HepG2 (cell line): Measurements from ENCODE around the gene LRP10. TPM values are rescaled to one million over a fixed set of nuclear protein-coding genes. Genes with fewer than 3 reads are reported as not detected.

Experiments
- CREB3 ChIP-seq: sonication (generic); formaldehyde crosslinking; IDR thresholded peaks from 2 replicates; pipeline ENCODE4 v1.5.0; 2020; ENCODE audit warnings: missing genetic modification reagents
- FOXM1 ChIP-seq: sonication (generic); formaldehyde crosslinking; IDR thresholded peaks from 2 replicates; pipeline ENCODE4 v1.5.0; 2020; ENCODE audit warnings: missing genetic modification reagents
- HOXD1 ChIP-seq: sonication (generic); formaldehyde crosslinking; IDR thresholded peaks from 2 replicates; pipeline ENCODE4 v1.5.0; 2020; ENCODE audit warnings: missing genetic modification reagents
- MAF1 ChIP-seq: sonication (generic); formaldehyde crosslinking; IDR thresholded peaks from 2 replicates; pipeline ENCODE4 v1.5.0; 2020; ENCODE audit warnings: missing genetic modification reagents, borderline replicate concordance
- NFKB2 ChIP-seq: sonication (generic); formaldehyde crosslinking; IDR thresholded peaks from 2 replicates; pipeline ENCODE4 v1.4.0; 2020; ENCODE audit warnings: missing genetic modification reagents, borderline replicate concordance
- PRDM15 ChIP-seq: sonication (generic); formaldehyde crosslinking; IDR thresholded peaks from 2 replicates; pipeline ENCODE4 v1.4.0; 2020; ENCODE audit warnings: missing genetic modification reagents
- SMAD9 ChIP-seq: sonication (generic); formaldehyde crosslinking; IDR thresholded peaks from 2 replicates; pipeline ENCODE4 v1.5.1; 2020; ENCODE audit warnings: mild to moderate bottlenecking, missing genetic modification reagents
- ZBTB38 ChIP-seq: sonication (generic); formaldehyde crosslinking; IDR thresholded peaks from 2 replicates; pipeline ENCODE4 v1.5.1; 2020; ENCODE audit warnings: mild to moderate bottlenecking, missing genetic modification reagents
- ZBTB43 ChIP-seq: sonication (generic); formaldehyde crosslinking; conservative IDR thresholded peaks from 2 replicates; pipeline ENCODE4 v1.4.0; 2020; ENCODE audit warnings: missing genetic modification reagents
- ZC3H4 ChIP-seq: sonication (generic); formaldehyde crosslinking; IDR thresholded peaks from 2 replicates; pipeline ENCODE4 v1.4.0; 2020; ENCODE audit warnings: missing genetic modification reagents, borderline replicate concordance
- ZNF367 ChIP-seq: sonication (generic); formaldehyde crosslinking; IDR thresholded peaks from 2 replicates; pipeline ENCODE4 v1.4.0; 2020; ENCODE audit warnings: missing genetic modification reagents, borderline replicate concordance
- ZNF460 ChIP-seq: sonication (generic); formaldehyde crosslinking; IDR thresholded peaks from 2 replicates; pipeline ENCODE4 v1.5.1; 2020; ENCODE audit warnings: missing genetic modification reagents, mild to moderate bottlenecking, borderline replicate concordance
- ZNF703 ChIP-seq: sonication (generic); formaldehyde crosslinking; IDR thresholded peaks from 2 replicates; pipeline ENCODE4 v1.5.1; 2020; ENCODE audit warnings: missing genetic modification reagents, mild to moderate bottlenecking, moderate library complexity, borderline replicate concordance
- ZNF850 ChIP-seq: sonication (generic); formaldehyde crosslinking; conservative IDR thresholded peaks from 2 replicates; pipeline ENCODE4 v1.9.0; 2021; ENCODE audit warnings: mild to moderate bottlenecking, missing genetic modification reagents
- polyA plus RNA-seq, 8 experiments: library from polyadenylated mRNA; depleted of rRNA in 3 of 8; stranded (reverse) in 7 of 8; unstranded in 1 of 8; fragments of >200 nt; fragmentation: Illumina TruSeq in 4 of 8; extraction: Trizol in 4 of 8; gene quantifications; 2 replicates each; pipeline versions ENCODE4 v1.2.1 to v1.2.3, GENCODE V29; 2011 to 2016; ENCODE audit warnings: low read depth in 4 of 8, missing spikeins in 1 of 8, mixed read lengths in 1 of 8; ENCODE audit not compliant: insufficient read depth in 1 of 8
- total RNA-seq, 5 experiments: library from RNA; depleted of rRNA; stranded (reverse); fragments of >200 nt; fragmentation: Illumina TruSeq; extraction: Trizol; gene quantifications; 2 replicates each; pipeline ENCODE4 v1.2.3, GENCODE V29; 2016; ENCODE audit warnings: low read depth in 1 of 5
- TF ChIP-seq, protein P1 (sequence below): sonication (generic); formaldehyde crosslinking; IDR thresholded peaks from 2 replicates; pipeline ENCODE4 v1.4.0; 2020; ENCODE audit warnings: low read depth, missing genetic modification reagents
- TF ChIP-seq, protein P2 (sequence below): sonication (generic); formaldehyde crosslinking; IDR thresholded peaks from 2 replicates; pipeline ENCODE4 v1.5.0; 2020; ENCODE audit warnings: missing genetic modification reagents, mild to moderate bottlenecking, borderline replicate concordance

The LRP10 gene
- total and polyA plus RNA-seq, 2 of the 13 experiments (the other 11 are each of a cell fraction or from before 2014, with no cell fraction given), result 16.9 to 45.2 TPM

DNA sequence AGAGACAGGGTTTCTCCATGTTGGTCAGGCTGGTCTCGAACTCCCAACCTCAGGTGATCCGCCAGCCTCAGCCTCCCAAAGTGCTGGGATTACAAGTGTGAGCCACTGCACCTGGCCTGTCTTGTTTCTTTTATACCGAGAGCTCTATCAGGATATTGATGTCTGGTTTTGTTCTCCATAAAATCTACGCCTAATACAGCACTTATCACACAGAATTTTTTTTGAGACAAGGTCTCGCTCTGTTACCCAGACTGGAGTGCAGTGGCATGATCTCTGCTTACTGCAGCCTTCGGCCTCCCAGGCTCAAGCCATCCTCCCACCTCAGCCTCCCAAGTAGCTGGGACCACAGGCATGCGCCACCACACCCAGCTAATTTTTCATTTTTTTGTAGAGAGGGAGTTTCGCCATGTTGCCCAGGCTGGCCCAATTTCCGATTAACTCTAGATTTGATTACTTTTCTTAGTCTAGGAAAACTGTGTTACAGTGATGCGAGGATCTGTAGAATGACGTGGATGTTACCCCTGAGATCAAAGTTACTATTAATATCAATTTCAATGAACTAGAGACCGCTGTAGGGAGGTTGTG is 42.4 kb upstream of the LRP10 start (continued):
- TF ChIP-seq PRDM15 (CRISPR knock-in tag) (0 out of 2 replicates have a peak, but pooled peaks have one; percentile 36), CREB3 (CRISPR knock-in tag) (peak; percentile 69; the same call in 1 of the 2 replicates), SMAD9 (CRISPR knock-in tag) (peak; percentile 87), FOXM1 (CRISPR knock-in tag) (0 out of 2 replicates have a peak, but pooled peaks have one; percentile 47), ZBTB43 (CRISPR knock-in tag) (peak; percentile 28), ZBTB38 (CRISPR knock-in tag) (peak; percentile 55; the same call in 1 of the 2 replicates), ZNF850 (0 out of 2 replicates have a peak, but pooled peaks have one; percentile 74), MAF1 (CRISPR knock-in tag) (0 out of 2 replicates have a peak, but pooled peaks have one; percentile 15), ZC3H4 (CRISPR knock-in tag) (peak; percentile 75; the same call in 1 of the 2 replicates), ZNF460 (peak; percentile 96), NFKB2 (CRISPR knock-in tag) (0 out of 2 replicates have a peak, but pooled peaks have one; percentile 36), ZNF703 (CRISPR knock-in tag) (peak; percentile 13; the same call in 1 of the 2 replicates), HOXD1 (CRISPR knock-in tag) (0 out of 2 replicates have a peak, but pooled peaks have one; percentile 32), ZNF367 (CRISPR knock-in tag) (0 out of 2 replicates have a peak, but pooled peaks have one; percentile 49)
- TF ChIP-seq, protein P1, sequence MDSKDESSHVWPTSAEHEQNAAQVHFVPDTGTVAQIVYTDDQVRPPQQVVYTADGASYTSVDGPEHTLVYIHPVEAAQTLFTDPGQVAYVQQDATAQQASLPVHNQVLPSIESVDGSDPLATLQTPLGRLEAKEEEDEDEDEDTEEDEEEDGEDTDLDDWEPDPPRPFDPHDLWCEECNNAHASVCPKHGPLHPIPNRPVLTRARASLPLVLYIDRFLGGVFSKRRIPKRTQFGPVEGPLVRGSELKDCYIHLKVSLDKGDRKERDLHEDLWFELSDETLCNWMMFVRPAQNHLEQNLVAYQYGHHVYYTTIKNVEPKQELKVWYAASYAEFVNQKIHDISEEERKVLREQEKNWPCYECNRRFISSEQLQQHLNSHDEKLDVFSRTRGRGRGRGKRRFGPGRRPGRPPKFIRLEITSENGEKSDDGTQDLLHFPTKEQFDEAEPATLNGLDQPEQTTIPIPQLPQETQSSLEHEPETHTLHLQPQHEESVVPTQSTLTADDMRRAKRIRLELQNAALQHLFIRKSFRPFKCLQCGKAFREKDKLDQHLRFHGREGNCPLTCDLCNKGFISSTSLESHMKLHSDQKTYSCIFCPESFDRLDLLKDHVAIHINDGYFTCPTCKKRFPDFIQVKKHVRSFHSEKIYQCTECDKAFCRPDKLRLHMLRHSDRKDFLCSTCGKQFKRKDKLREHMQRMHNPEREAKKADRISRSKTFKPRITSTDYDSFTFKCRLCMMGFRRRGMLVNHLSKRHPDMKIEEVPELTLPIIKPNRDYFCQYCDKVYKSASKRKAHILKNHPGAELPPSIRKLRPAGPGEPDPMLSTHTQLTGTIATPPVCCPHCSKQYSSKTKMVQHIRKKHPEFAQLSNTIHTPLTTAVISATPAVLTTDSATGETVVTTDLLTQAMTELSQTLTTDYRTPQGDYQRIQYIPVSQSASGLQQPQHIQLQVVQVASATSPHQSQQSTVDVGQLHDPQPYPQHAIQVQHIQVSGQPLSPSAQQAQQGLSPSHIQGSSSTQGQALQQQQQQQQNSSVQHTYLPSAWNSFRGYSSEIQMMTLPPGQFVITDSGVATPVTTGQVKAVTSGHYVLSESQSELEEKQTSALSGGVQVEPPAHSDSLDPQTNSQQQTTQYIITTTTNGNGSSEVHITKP (CRISPR knock-in tag), result 0 out of 2 replicates have a peak, but pooled peaks have one; percentile 63
- TF ChIP-seq, protein P2, sequence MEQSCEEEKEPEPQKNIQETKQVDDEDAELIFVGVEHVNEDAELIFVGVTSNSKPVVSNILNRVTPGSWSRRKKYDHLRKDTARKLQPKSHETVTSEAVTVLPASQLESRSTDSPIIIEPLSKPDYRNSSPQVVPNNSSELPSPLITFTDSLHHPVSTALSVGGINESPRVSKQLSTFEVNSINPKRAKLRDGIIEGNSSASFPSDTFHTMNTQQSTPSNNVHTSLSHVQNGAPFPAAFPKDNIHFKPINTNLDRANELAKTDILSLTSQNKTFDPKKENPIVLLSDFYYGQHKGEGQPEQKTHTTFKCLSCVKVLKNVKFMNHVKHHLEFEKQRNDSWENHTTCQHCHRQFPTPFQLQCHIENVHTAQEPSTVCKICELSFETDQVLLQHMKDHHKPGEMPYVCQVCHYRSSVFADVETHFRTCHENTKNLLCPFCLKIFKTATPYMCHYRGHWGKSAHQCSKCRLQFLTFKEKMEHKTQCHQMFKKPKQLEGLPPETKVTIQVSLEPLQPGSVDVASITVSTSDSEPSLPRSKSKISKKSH (CRISPR knock-in tag), result peak; percentile 75; the same call in 1 of the 2 replicates
